Activated CD8-positive, alpha-beta memory T cell treated with anti-CD3 and anti-CD28 coated beads, Interleukin-2, amount 50 U/mL, for 1 hour (primary cell): ENCODE results near the gene SNRPA1.

Experiments used
- DNase-seq: peaks from one replicate; pipeline ENCODE4 v3.0.0-alpha.2; 2020; ENCODE audit errors: extremely low read depth

Gene SNRPA1

GRCh38 chr15:101258238-101259144 lies 36.6 kb downstream of the SNRPA1 start:
- no peak for DNase-seq

- no peak for DNase-seq
Observed at GRCh38 chr15:101256757-101257156, 38.3 kb downstream of the SNRPA1 start.

- no peak for DNase-seq
Observed at GRCh38 chr15:101255615-101256241, 39.3 kb downstream of the SNRPA1 start.

GRCh38 chr15:101255051-101255395 lies 40.0 kb downstream of the SNRPA1 start:
- DNase-seq: no peak

- no peak for DNase-seq
Observed at GRCh38 chr15:101254157-101255050, 40.6 kb downstream of the SNRPA1 start.

- DNase-seq: no peak
Observed at GRCh38 chr15:101252836-101253235, 42.2 kb downstream of the SNRPA1 start.

- DNase-seq: peak; percentile 66
Observed at GRCh38 chr15:101251830-101252820, 42.9 kb downstream of the SNRPA1 start, which contains the start of gene CHSY1. TSS of gene CHSY1 (minus strand) at chr15:101252048. CDS start at chr15:101251456, 592 bp downstream.

- DNase-seq: no peak
Observed at GRCh38 chr15:101250873-101251829, 43.9 kb downstream of the SNRPA1 start.

- no peak for DNase-seq
Observed at GRCh38 chr15:101250341-101250831, 44.7 kb downstream of the SNRPA1 start.

- no peak for DNase-seq
Observed at GRCh38 chr15:101248274-101248673, 46.8 kb downstream of the SNRPA1 start.

- DNase-seq: no peak
Observed at GRCh38 chr15:101246824-101247745, 48.0 kb downstream of the SNRPA1 start.

- no peak for DNase-seq
Observed at GRCh38 chr15:101246391-101246790, 48.7 kb downstream of the SNRPA1 start.

GRCh38 chr15:101244889-101245668 lies 50.0 kb downstream of the SNRPA1 start:
- no peak for DNase-seq

- no peak for DNase-seq
Observed at GRCh38 chr15:101244036-101244781, 50.8 kb downstream of the SNRPA1 start.

- DNase-seq: no peak
Observed at GRCh38 chr15:101243420-101243819, 51.6 kb downstream of the SNRPA1 start.

- no peak for DNase-seq
Observed at GRCh38 chr15:101242999-101243336, 52.1 kb downstream of the SNRPA1 start.
